CD4-positive, alpha-beta T cell treated with Interleukin-15 for 4 hours (primary cell): ENCODE data around the gene CPXM1.
"Not testable (repeated sequence)": the region's sequence is repeated elsewhere in the genome, so short reads cannot be mapped to it uniquely, and the experiment has no call there.

ENCODE experiments used
- DNase-seq: peaks from one replicate; pipeline ENCODE4 v3.0.0-alpha.2; 2020; ENCODE audit warnings: low spot score

Gene CPXM1

GRCh38 chr20:2800521-2801285 lies at the start of gene CPXM1:
CPXM1 (minus strand) TSS chr20:2800627; CDS start chr20:2800572, 55 bp downstream.
- no peak for DNase-seq

GRCh38 chr20:2849529-2849928 lies 49.1 kb upstream of the CPXM1 start:
- no peak for DNase-seq

DNA sequence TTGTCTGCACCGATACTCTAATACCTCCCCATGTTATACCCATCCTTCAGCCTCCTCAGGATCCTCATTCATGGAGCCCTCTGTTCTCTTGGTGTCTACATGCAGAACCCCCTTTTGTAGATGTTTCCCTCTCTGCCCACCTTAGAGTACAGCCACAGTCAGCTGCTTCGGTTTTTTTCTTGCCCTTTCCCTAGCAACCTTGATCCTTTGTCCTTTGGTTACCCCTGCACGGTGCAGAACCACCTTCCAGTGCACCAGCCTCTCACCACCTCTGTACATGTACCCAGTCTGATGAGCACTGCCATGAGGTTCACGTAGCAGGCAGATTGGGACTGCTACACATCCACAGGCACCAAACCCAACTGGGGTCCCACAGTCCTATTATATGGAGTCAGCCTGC lies 47.4 kb upstream of the CPXM1 start:
- DNase-seq, result no peak

DNA sequence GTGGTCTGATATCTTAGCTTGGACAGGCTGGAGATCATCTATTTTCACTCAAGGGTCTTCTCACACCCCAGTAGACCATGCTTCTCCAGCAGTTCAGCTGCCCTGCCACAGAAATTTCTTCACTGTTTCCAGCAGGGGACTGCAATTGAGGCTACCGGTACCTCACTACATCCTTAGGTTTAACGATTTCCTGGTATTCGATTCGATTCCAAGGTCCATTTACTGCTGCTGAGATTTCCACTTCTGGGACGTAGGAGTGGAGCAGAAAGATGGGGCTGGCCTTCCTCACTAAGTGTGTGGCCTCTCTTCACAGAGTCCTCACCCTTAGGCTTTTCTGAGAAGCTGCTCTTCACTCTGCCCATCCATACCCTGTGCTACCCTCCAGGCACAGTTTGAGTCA lies 46.3 kb upstream of the CPXM1 start:
- no peak for DNase-seq

DNA sequence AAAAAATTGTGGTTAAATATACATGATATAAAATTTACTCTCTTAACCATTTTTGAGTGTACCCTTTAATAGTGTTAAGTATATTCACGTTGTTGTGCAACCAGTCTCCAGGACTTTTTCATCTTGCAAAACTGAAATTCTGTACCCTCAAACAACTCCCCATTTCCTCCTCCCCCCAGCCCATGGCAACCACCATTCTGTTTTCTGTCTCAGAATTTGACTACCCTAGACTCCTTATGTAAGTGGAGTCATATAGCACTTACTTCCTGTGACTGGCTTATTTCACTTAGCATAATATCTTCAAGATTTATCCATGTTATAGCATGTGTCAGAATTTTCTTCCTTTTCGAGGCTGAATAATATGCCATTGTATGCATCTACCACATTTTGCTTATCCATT lies 45.2 kb upstream of the CPXM1 start:
- no peak for DNase-seq

DNA sequence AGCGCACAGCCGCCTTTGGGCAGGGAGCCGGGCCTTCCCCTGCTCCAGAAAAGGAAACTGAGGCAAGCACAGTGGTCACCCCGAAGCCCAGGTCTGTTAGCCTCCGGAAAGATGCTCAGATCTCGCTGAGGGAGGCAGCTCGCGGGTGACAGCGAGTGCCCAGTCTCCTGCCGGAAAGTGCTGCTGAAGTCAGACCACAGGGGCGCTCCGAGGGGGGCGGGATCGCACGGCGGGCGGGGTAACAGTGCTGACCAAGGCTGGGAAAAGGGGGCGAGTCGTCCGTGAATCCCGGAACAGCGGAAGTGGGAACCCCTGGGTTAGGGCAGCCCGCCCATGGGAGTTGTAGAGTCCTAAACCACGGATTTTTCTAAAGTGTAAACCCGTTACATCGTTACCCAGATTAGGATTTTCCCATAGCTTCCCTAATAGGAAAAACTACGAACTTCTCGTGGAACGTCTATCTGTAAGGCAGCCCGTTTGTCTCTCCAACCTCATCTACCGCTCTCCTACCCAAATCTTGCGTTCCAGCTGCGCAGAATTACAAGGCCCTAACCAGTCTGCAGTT lies 40.6 kb upstream of the CPXM1 start:
- peak; percentile 24 for DNase-seq

- peak; percentile 85 for DNase-seq
These were observed 39.9 kb upstream of the CPXM1 start, which contains the start of the genes PCED1A and VPS16 for GRCh38 chr20:2840138-2840966. PCED1A (minus strand) TSS chr20:2840655; CDS start chr20:2839912, 743 bp downstream. VPS16 (plus strand) TSS chr20:2840745; CDS start chr20:2840775, 30 bp downstream.

DNA sequence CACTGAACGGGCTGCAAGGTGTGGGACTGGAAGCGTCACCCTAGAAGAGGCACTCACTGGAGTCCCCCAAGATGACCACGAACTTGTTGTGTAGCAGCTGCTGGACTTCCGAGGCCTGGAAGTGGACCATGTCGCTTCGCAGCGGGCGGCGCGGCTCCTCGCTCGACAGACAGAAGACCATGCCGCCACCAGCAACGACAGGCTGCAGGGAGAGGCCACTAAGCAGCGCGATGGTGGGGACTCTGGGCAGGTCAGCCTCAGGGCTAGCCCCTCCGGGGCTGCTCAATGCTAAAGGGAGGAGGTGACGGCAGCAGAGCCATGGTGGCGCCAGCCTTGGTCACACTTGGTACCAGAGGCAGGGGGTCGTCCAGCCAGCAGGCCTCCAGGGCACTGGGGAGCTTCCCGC lies 39.3 kb upstream of the CPXM1 start:
- no peak for DNase-seq

- no peak for DNase-seq
These were observed 38.6 kb upstream of the CPXM1 start for GRCh38 chr20:2838847-2839671.

GRCh38 chr20:2838170-2838797 lies 37.9 kb upstream of the CPXM1 start:
- no peak for DNase-seq

DNA sequence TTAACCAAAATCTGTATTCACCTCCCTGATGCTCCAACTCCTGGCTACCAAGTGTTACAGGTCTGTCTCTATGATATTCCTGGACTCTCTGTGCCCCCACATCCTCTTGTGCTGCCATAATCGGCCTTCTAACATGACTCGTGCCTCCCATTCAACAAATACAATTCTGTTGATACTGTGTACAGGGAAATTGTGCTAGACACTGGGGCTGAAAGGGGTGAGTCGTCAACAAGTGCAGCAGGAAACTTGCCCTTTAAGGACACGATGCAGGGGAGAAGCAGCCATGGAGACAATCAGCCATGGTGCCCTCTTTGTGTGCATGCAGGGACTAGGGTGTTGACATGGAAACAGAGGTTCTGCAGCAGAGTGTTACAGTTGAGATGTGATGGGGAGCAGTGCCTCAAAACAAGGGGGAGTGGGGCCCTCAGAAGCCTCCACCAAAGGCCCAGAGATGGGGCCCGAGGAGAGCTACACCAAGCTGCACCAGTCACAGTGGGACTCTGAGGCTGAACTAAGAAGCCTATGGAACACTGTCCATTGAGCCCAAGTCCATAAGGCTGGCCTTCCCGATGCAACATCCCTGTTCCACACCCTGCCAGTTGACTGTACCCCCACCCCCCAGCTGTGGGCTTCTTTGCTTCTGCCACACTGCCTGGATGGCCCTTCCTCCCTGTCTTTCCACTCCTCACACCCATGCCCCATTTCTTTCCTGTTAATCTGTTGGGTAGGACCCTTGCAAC lies 37.0 kb upstream of the CPXM1 start:
- no peak for DNase-seq

GRCh38 chr20:2836035-2836434 lies 35.6 kb upstream of the CPXM1 start:
- DNase-seq, result no peak

GRCh38 chr20:2835331-2835796 lies 34.9 kb upstream of the CPXM1 start:
- DNase-seq, result no peak

- no peak for DNase-seq
These were observed 34.1 kb upstream of the CPXM1 start for GRCh38 chr20:2834401-2835110.

- no peak for DNase-seq
These were observed 33.3 kb upstream of the CPXM1 start for GRCh38 chr20:2833761-2834160.

GRCh38 chr20:2831206-2831605 lies 30.8 kb upstream of the CPXM1 start:
- not testable (repeated sequence) for DNase-seq

GRCh38 chr20:2829376-2829775 lies 28.9 kb upstream of the CPXM1 start:
- DNase-seq, result no peak

DNA sequence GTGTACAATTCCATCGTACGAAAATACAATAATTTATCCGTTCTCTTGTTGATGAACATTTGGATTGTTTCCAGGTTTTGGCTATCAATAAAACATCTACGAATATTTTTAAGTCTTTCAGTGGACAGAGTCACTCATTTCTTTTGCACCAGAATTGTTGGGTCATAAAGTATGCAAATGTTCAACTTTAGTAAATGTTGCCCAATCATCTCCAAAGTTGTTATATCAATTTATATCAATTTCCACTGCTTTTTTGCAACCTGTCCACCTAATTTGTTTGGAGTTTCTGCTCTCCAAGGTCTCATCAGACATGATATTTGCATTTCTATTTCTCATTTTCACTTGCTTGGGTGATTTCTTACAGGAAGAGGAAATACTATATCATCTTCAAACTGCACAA lies 26.2 kb upstream of the CPXM1 start:
- no peak for DNase-seq

DNA sequence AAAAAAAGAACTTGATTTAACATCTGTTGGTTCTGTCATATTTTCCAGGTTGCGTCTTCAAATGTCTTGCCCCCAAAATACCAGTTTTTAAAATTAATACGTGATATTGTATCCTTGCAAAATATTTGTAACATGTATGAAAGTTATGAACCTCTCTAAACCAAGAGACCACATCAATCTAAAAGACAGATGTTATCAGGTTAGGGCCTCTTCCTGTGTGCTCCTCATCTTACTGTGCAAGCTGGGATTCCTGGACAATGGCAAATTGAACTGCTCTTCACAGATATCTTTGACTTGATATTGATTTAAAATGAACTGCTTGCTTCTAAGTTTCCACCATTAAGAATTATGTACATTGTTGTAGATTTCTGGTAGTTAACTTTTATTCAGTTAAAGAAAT lies 25.3 kb upstream of the CPXM1 start:
- no peak for DNase-seq

DNA sequence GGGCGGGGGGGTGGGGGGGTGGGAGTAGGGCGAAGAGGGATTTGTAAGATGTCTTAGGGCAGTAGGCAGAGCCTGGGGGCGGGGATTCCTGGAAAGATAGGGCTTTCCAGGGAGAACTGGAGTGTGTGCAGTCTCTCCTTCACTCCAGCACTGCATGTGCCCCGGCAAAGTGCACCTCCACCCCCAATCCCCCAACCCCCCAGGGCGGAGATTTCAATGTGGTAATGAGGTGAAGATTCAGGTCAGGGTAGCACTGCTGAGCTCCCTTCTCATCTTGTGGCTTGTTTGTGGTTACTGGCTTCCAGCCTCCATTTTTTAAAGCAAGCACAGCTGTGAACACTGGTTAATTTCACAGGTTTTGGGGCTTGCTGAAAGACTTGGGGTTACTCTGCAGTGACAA lies 21.6 kb upstream of the CPXM1 start:
- peak; percentile 49 for DNase-seq
